Rectal smooth muscle tissue (tissue), 1 donor: Measurements from ENCODE around the gene TMC2.

Experiments
- H3K27ac ChIP-seq: one replicate; pipeline ENCODE4 v1.7.0; 2013; ENCODE audit warnings: low read depth, low read length, inconsistent platforms
- H3K27me3 ChIP-seq: one replicate; pipeline ENCODE4 v1.7.0; 2013; ENCODE audit warnings: low read length; ENCODE audit not compliant: control insufficient read depth, insufficient read depth
- H3K36me3 ChIP-seq: one replicate; pipeline ENCODE4 v1.7.0; 2013; ENCODE audit warnings: low read length; ENCODE audit not compliant: control insufficient read depth, insufficient read depth
- H3K4me1 ChIP-seq: one replicate; pipeline ENCODE4 v1.7.0; 2013; ENCODE audit warnings: low read length; ENCODE audit not compliant: control insufficient read depth, insufficient read depth
- H3K4me3 ChIP-seq: one replicate; pipeline ENCODE4 v1.7.0; 2013; ENCODE audit warnings: low read length
- H3K9ac ChIP-seq: one replicate; pipeline ENCODE4 v1.7.0; 2013; ENCODE audit warnings: low read length

Gene TMC2

GRCh38 chr20:2602746-2603145 is 66.4 kb downstream of the TMC2 start:
- Histone ChIP-seq H3K4me1 (no peaks in the 10 kb centered on the region), H3K4me3 (no peak overlapping the region), H3K27me3 (no peaks in the 10 kb centered on the region), H3K9ac (no peak overlapping the region), H3K36me3 (no peaks in the 10 kb centered on the region), H3K27ac (no peak overlapping the region)

DNA sequence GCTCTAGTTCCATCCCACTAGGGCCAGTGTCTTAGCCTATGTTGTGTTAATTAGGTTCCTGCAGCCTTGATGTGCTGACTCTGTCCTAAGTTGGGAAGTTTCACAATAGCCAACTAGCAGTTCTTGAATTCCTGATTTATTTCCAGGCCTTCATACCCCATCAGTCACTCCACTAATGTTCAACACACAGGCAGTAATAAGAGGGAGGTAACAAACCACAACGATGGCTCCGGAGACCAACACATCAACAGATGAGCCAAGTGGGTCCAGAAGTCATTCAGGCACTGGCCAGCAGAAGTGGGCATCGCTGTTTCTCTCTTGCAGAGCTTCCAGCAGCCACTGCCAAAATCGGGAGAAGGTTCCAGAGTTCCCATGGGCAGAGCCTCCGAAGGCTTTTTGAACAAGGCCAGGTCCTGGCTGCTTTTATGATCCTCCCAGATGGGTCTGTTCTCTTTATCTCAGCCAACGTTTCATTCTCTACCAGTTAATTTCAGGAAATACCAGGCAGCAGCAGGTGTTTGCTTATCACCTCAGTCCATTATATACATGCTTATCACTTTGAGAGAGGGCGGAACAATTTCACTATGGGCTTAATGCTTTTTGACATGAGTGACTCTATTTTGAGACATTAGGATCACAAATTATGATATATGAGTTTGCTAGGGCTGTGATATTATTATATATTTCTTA is 67.6 kb downstream of the TMC2 start:
- H3K9ac ChIP-seq = no peak overlapping the region
- H3K27ac ChIP-seq = no peak overlapping the region
- H3K4me1 ChIP-seq = no peaks in the 10 kb centered on the region
- no peak overlapping the region for H3K4me3 ChIP-seq
- no peaks in the 10 kb centered on the region for H3K27me3 ChIP-seq
- H3K36me3 ChIP-seq = no peaks in the 10 kb centered on the region

DNA sequence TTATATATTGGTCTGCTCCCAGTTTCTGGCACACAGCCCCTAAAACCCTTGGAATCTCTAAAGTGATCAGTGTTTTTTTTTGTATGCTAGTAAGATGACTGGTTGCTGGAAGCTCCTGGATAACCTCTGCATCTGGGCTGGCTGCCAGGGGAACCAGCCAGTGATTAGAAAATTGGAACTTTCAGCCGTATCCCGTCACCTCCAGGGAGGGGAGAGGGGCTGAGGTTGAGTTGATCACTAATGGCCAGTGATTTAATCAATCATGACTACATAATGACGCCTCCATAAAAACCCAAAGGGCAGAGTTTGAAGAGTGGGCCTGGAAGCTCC is 68.1 kb downstream of the TMC2 start:
- H3K36me3 ChIP-seq = no peaks in the 10 kb centered on the region
- no peaks in the 10 kb centered on the region for H3K4me1 ChIP-seq
- H3K27ac ChIP-seq = no peak overlapping the region
- H3K9ac ChIP-seq = no peak overlapping the region
- H3K27me3 ChIP-seq = no peaks in the 10 kb centered on the region
- no peak overlapping the region for H3K4me3 ChIP-seq

DNA sequence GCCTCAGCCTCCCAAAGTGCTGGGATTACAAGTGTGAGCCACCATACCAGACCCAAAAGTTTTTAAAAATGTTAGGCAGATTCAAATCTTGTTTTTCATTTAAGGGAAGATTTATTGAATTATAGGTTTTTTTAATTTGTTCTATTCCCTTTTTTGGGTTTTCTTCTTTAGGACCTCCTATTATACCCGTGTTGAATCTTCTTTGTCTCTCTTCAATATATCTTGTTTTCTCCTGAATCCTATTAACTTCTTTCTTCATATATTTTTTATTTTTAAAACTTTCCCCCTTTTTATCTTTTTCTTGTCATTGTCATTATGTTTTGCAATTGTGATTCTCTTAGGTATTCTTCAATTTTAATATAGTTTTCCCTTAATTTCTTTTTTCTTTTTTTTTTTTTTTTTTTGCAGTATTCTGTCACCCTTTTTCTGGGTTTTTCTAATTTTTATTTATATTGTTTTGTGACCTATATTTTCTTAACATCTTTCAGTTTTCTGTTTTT is 70.2 kb downstream of the TMC2 start:
- no peaks in the 10 kb centered on the region for H3K27me3 ChIP-seq
- H3K36me3 ChIP-seq = no peaks in the 10 kb centered on the region
- no peak overlapping the region for H3K27ac ChIP-seq
- no peak overlapping the region for H3K9ac ChIP-seq
- H3K4me1 ChIP-seq = no peaks in the 10 kb centered on the region
- H3K4me3 ChIP-seq = no peak overlapping the region

- H3K27me3 ChIP-seq = no peaks in the 10 kb centered on the region
- no peak overlapping the region for H3K9ac ChIP-seq
- H3K4me3 ChIP-seq = no peak overlapping the region
- no peaks in the 10 kb centered on the region for H3K4me1 ChIP-seq
- H3K36me3 ChIP-seq = no peaks in the 10 kb centered on the region
- no peak overlapping the region for H3K27ac ChIP-seq
These were observed 74.0 kb downstream of the TMC2 start for GRCh38 chr20:2610326-2610725.

DNA sequence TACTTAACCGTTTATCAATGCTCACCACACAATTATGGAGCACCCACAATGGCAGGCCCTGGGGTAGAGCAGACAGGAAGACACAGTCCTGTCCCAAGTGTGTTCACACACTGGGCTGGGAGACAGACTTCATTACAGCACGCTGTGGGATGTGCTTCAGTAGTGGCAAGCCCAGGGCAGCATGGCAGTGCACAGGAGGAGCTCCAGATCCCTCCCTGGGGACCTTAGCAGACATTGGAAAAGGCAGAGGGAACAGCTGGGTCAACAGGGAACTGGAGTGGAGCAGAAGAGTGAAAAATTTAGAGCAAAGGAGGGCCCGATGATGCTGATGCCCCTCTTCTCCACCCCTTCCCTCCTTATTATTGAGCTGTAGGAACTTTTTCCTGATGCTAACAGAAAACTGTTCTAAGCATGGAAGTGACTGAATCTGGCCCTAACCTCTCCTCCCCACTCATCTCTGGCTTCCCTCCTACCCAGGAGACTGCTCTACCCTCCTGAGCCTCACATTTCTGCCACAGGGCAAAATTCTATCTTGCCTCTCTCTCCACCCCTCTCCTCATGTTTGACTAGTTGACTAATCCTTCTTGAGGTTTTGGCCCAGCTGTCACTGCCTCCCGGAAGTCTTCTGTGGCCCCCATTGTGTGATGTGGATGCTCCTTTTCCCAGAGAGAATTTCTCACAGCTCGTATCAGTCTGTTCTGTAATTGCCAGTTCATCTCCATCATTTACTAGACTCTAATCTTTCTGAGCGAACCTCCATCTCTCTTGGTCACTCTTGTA is 74.8 kb downstream of the TMC2 start:
- H3K36me3 ChIP-seq = no peaks in the 10 kb centered on the region
- no peak overlapping the region for H3K27ac ChIP-seq
- H3K9ac ChIP-seq = no peak overlapping the region
- no peak overlapping the region for H3K4me3 ChIP-seq
- no peaks in the 10 kb centered on the region for H3K4me1 ChIP-seq
- H3K27me3 ChIP-seq = no peaks in the 10 kb centered on the region

- H3K27ac ChIP-seq = no peak overlapping the region
- H3K27me3 ChIP-seq = no peaks in the 10 kb centered on the region
- no peaks in the 10 kb centered on the region for H3K36me3 ChIP-seq
- H3K4me1 ChIP-seq = no peaks in the 10 kb centered on the region
- H3K4me3 ChIP-seq = no peak overlapping the region
- H3K9ac ChIP-seq = no peak overlapping the region
These were observed 75.7 kb downstream of the TMC2 start for GRCh38 chr20:2612073-2612472.

GRCh38 chr20:2616634-2617033 is 80.3 kb downstream of the TMC2 start:
- Histone ChIP-seq H3K27ac (no peak overlapping the region), H3K4me1 (no peaks in the 10 kb centered on the region), H3K27me3 (no peaks in the 10 kb centered on the region), H3K9ac (no peak overlapping the region), H3K36me3 (no peaks in the 10 kb centered on the region), H3K4me3 (no peak overlapping the region)

DNA sequence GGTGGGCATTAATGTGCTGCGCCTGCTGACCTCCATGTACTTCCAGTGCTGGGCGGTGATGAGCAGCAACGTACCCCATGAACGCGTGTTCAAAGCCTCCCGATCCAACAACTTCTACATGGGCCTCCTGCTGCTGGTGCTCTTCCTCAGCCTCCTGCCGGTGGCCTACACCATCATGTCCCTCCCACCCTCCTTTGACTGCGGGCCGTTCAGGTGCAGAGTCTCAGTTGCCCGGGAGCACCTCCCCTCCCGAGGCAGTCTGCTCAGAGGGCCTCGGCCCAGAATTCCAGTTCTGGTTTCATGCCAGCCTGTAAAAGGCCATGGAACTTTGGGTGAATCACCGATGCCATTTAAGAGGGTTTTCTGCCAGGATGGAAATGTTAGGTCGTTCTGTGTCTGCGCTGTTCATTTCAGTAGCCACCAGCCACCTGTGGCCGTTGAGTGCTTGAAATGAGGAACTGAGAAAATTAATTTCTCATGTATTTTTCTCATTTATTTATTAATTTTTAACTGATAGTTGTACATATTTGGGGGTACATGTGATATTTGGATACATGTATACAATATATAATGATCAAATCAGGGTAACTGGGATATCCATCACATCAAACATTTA is 80.8 kb downstream of the TMC2 start:
- Histone ChIP-seq H3K36me3 (no peaks in the 10 kb centered on the region), H3K9ac (no peak overlapping the region), H3K27me3 (no peaks in the 10 kb centered on the region), H3K4me1 (no peaks in the 10 kb centered on the region), H3K27ac (no peak overlapping the region), H3K4me3 (no peak overlapping the region)

DNA sequence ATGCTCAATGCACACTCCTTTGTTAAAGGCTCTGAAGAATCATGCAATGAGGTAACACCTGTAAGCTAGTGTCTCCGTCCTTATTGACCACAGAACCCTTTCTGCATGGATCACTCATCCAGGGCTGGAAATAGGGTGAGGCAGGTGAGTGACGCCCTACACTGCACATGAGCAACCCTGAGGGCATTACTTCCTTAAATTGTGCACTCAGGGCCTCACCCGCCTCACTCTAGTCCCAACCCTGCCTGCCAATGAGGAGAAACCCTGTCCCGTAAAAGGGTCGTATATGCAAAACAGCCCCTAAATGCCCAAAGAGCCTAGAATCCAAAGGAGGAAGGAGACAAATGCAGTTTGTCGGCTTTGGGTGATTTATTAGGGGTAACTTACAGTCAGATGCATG is 82.4 kb downstream of the TMC2 start:
- Histone ChIP-seq H3K9ac (no peak overlapping the region), H3K4me3 (no peak overlapping the region), H3K36me3 (no peaks in the 10 kb centered on the region), H3K4me1 (no peaks in the 10 kb centered on the region), H3K27me3 (no peaks in the 10 kb centered on the region), H3K27ac (no peak overlapping the region)

- no peak overlapping the region for H3K9ac ChIP-seq
- H3K27ac ChIP-seq = no peak overlapping the region
- no peaks in the 10 kb centered on the region for H3K27me3 ChIP-seq
- H3K4me3 ChIP-seq = no peak overlapping the region
- H3K36me3 ChIP-seq = no peaks in the 10 kb centered on the region
- H3K4me1 ChIP-seq = no peaks in the 10 kb centered on the region
These were observed 83.0 kb downstream of the TMC2 start for GRCh38 chr20:2619337-2619736.

DNA sequence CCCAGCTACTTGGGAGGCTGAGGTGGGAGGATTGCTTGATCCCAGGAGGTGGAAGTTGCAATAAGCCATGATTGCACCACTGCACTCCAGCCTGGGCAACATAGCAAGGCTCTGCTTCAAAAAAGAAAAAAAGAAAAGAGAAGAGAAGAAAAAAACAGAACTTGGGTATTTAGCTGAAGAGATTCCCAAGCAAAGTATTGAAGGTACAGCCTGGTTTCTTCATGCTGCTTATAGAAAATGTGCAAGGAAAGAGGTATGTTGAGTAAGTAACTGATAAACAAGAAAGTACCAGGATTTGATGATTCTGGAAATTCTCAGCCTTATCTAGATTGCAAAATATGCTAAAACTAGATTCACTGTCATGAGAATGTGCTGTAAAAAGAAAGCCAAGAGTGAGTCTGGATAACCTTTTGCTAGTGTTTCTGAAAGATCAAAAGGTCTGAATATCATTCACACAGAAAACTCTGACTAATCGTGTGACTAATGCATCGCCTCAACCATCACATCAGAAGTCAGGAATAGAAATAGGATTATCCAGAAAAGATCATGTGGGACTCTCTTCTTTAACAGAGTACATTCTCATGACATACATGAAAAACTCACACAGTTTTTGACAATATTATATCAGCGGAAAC is 83.7 kb downstream of the TMC2 start:
- Histone ChIP-seq H3K27ac (no peak overlapping the region), H3K36me3 (no peaks in the 10 kb centered on the region), H3K9ac (no peak overlapping the region), H3K4me3 (no peak overlapping the region), H3K27me3 (no peaks in the 10 kb centered on the region), H3K4me1 (no peaks in the 10 kb centered on the region)
